HepG2 (cell line): Measurements from ENCODE around the gene EHD1. TPM values are rescaled to one million over a fixed set of nuclear protein-coding genes. Genes with fewer than 3 reads are reported as not detected.

Source experiments
- DZIP1 ChIP-seq: sonication (generic); formaldehyde crosslinking; IDR thresholded peaks from 2 replicates; pipeline ENCODE4 v1.5.0; 2020; ENCODE audit warnings: mild to moderate bottlenecking, missing genetic modification reagents
- ETV5 ChIP-seq: IDR thresholded peaks from 2 replicates; pipeline ENCODE4 v1.6.1; 2018; ENCODE audit warnings: missing biosample characterization, missing genetic modification reagents, inconsistent platforms, borderline replicate concordance
- NCOR1 ChIP-seq: fragments of 200-600 bp; sonication (generic); IDR thresholded peaks from 2 replicates; pipeline ENCODE4 v1.7.0; 2017; ENCODE audit warnings: antibody characterized with exemption, low read length, borderline replicate concordance
- ZNF230 ChIP-seq: sonication (generic); formaldehyde crosslinking; IDR thresholded peaks from 2 replicates; pipeline ENCODE4 v1.4.0; 2020; ENCODE audit warnings: mild to moderate bottlenecking, missing genetic modification reagents
- ZNF646 ChIP-seq: sonication (generic); formaldehyde crosslinking; IDR thresholded peaks from 2 replicates; pipeline ENCODE4 v1.9.0; 2021; ENCODE audit warnings: mild to moderate bottlenecking, missing genetic modification reagents
- polyA plus RNA-seq, 8 experiments: library from polyadenylated mRNA; depleted of rRNA in 3 of 8; stranded (reverse) in 7 of 8; unstranded in 1 of 8; fragments of >200 nt; fragmentation: Illumina TruSeq in 4 of 8; extraction: Trizol in 4 of 8; gene quantifications; 2 replicates each; pipeline versions ENCODE4 v1.2.1 to v1.2.3, GENCODE V29; 2011 to 2016; ENCODE audit warnings: low read depth in 4 of 8, missing spikeins in 1 of 8, mixed read lengths in 1 of 8; ENCODE audit not compliant: insufficient read depth in 1 of 8
- total RNA-seq, 5 experiments: library from RNA; depleted of rRNA; stranded (reverse); fragments of >200 nt; fragmentation: Illumina TruSeq; extraction: Trizol; gene quantifications; 2 replicates each; pipeline ENCODE4 v1.2.3, GENCODE V29; 2016; ENCODE audit warnings: low read depth in 1 of 5

EHD1 gene
- total and polyA plus RNA-seq, 2 of the 13 experiments (the other 11 are each of a cell fraction or from before 2014, with no cell fraction given): 23.6 to 26.6 TPM

GRCh38 chr11:64827451-64827839, 51.0 kb downstream of the EHD1 start (continued):
- no peak for TF ChIP-seq ZNF646 (CRISPR knock-in tag)
- no peak for TF ChIP-seq ETV5 (CRISPR knock-in tag)
- no peak for TF ChIP-seq ZNF230 (CRISPR knock-in tag)
- TF ChIP-seq DZIP1: no peak
- TF ChIP-seq NCOR1: no peak
- TF ChIP-seq, all 625 proteins: peak for 0
